ENCODE results near the gene ATP6V1E1. TPM values are rescaled to one million over a fixed set of nuclear protein-coding genes. Genes with fewer than 3 reads are reported as not detected.

Gene ATP6V1E1
- total RNA-seq, 1 donor, result 177 TPM

GRCh38 chr22:17563936-17564391, 64.6 kb downstream of the ATP6V1E1 start:
- no peak for TF ChIP-seq CTCF (IDR thresholded peaks at IDR 0.05; ENCODE audit: insufficient read depth, low read depth, low read length)
- no peak overlapping the region for H3K4me3 ChIP-seq (ENCODE audit: low read depth, low read length)
- DNase-seq (ENCODE audit: low read depth), result peak; percentile 84

- TF ChIP-seq CTCF (IDR thresholded peaks at IDR 0.05; ENCODE audit: insufficient read depth, low read depth, low read length), result peak; percentile 5
- DNase-seq (ENCODE audit: low read depth), result peak; percentile 86
- H3K4me3 ChIP-seq (ENCODE audit: low read depth, low read length), result no peak within 1 kb of the TSS
Observed at GRCh38 chr22:17562906-17563870, 65.4 kb downstream of the ATP6V1E1 start, which contains the start of gene SLC25A18. TSS of gene SLC25A18 (plus strand) at chr22:17563498. CDS start at chr22:17579945, 16,447 bp downstream.

- no peak for TF ChIP-seq CTCF (IDR thresholded peaks at IDR 0.05; ENCODE audit: insufficient read depth, low read depth, low read length)
- DNase-seq (ENCODE audit: low read depth), result no peak
Observed at GRCh38 chr22:17559188-17559587, 69.4 kb downstream of the ATP6V1E1 start.

GRCh38 chr22:17554814-17555213, 73.7 kb downstream of the ATP6V1E1 start:
- DNase-seq (ENCODE audit: low read depth), result no peak
- TF ChIP-seq CTCF (IDR thresholded peaks at IDR 0.05; ENCODE audit: insufficient read depth, low read depth, low read length), result no peak
- H3K4me3 ChIP-seq (ENCODE audit: low read depth, low read length), result no peak overlapping the region

More at GRCh38 chr22:17559188-17559587, 69.4 kb downstream of the ATP6V1E1 start:
- H3K4me3 ChIP-seq (ENCODE audit: low read depth, low read length), result no peak overlapping the region

- TF ChIP-seq CTCF (IDR thresholded peaks at IDR 0.05; ENCODE audit: insufficient read depth, low read depth, low read length), result no peak
- no peak for DNase-seq (ENCODE audit: low read depth)
Observed at GRCh38 chr22:17552737-17553136, 75.8 kb downstream of the ATP6V1E1 start.

GRCh38 chr22:17549655-17550054, 78.9 kb downstream of the ATP6V1E1 start:
- no peak for TF ChIP-seq CTCF (IDR thresholded peaks at IDR 0.05; ENCODE audit: insufficient read depth, low read depth, low read length)
- no peak for DNase-seq (ENCODE audit: low read depth)
- H3K4me3 ChIP-seq (ENCODE audit: low read depth, low read length), result no peak overlapping the region

More at GRCh38 chr22:17552737-17553136, 75.8 kb downstream of the ATP6V1E1 start:
- H3K4me3 ChIP-seq (ENCODE audit: low read depth, low read length), result no peak overlapping the region
